Activated CD8-positive, alpha-beta memory T cell treated with anti-CD3 and anti-CD28 coated beads, Interleukin-2, amount 10 ng/mL, durations not matched to agents 7 days and 5 days (primary cell): ENCODE data around the gene LCE7A. TPM values are rescaled to one million over a fixed set of nuclear protein-coding genes. Genes with fewer than 3 reads are reported as not detected.

ENCODE experiments used
- ATAC-seq: fragments of 150-1000 bp; cut with Tn5 transposase; one replicate; pipeline ENCODE4 v1.10.0; 2021; ENCODE audit warnings: moderate library complexity
- CTCF ChIA-PET: fragments of 350-600 bp; sonication (Branson Sonifier 250); formaldehyde crosslinking; loops from one replicate; lab custom pipeline; 2021; ENCODE audit warnings: antibody characterized with exemption; lab: Charles Lee
- DNase-seq: peaks from one replicate; pipeline ENCODE4 v3.0.0-alpha.2; 2020
- H3K27ac Mint-ChIP-seq: one replicate; pipeline ENCODE4 v1.8.0; 2021; ENCODE audit warnings: mild to moderate bottlenecking, mixed read lengths
- H3K27me3 Mint-ChIP-seq: one replicate; pipeline ENCODE4 v1.8.0; 2021; ENCODE audit warnings: mixed read lengths
- H3K36me3 Mint-ChIP-seq: one replicate; pipeline ENCODE4 v1.8.0; 2021; ENCODE audit warnings: mild to moderate bottlenecking, mixed read lengths
- H3K4me1 Mint-ChIP-seq: one replicate; pipeline ENCODE4 v1.8.0; 2021; ENCODE audit warnings: mixed read lengths
- H3K4me3 Mint-ChIP-seq: one replicate; pipeline ENCODE4 v1.8.0; 2021; ENCODE audit warnings: mild to moderate bottlenecking, moderate library complexity, mixed read lengths
- H3K9me3 Mint-ChIP-seq: one replicate; pipeline ENCODE4 v1.8.0; 2022; ENCODE audit warnings: low read depth, mixed read lengths
- total RNA-seq, 2 experiments: library from RNA; stranded (reverse); gene quantifications; one replicate each; pipeline ENCODE4 v1.2.3, GENCODE V29; 2021

Gene LCE7A
- total RNA-seq, 2 experiments from 2014 or later = not detected

DNA sequence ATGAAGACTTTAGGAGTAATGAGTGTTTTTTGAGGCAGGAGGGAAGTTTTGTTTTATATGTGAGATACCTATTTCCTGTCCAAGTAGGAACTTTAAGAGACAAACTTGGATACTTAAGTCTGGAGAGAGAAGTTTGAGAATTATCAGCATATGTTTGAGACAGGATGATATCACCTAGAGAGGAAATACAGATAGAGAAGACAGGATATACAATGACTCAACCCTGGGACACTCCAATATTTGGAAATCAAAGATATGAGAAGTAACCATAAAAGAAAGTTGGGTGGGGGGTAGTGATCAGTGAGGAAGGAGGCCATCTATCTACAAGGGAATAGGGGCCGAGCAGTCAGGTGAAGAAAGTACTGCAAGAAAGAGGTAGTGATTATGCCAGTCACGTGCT is 6.5 kb downstream of the LCE7A start:
- DNase-seq (no peak), ATAC-seq (no peak)
- Mint-ChIP-seq H3K9me3 (no peaks in the 10 kb centered on the region), H3K27ac (no peak overlapping the region), H3K4me1 (no peaks in the 10 kb centered on the region), H3K36me3 (no peaks in the 10 kb centered on the region), H3K27me3 (peaks cover 6% of the 10 kb centered on the region), H3K4me3 (no peak overlapping the region)
- CTCF ChIA-PET = no interaction called here

DNA sequence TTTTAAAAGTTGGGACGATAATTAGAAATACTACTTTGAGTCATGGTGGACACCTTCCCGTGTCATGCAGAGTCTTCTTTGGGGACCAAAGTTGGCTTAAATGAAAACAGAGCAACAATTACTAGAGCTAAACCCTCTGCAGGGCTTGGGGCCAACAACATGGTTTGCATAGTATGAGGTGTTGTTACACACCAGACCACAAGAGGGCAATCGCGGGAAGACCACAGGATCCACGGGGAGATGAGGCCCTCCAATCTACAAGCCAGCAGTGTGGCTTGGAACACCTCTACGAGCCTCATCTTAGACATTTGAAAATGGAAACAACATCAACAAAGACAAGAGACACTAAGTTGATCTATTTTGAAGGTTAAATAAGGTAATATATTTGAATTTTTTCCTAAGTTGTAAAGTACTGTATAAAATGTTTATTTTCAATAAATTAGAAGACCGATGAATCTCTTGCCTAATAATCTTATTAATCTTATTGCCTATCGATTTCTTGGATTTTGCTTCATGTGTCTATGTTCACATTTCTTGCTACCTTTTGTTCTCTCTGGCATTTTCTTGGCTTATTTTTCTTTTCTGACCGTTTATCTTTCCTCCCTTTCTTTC is 10.1 kb downstream of the LCE7A start:
- no peaks in the 10 kb centered on the region for H3K36me3 Mint-ChIP-seq
- H3K9me3 Mint-ChIP-seq = no peaks in the 10 kb centered on the region
- peaks cover 2% of the 10 kb centered on the region for H3K27me3 Mint-ChIP-seq
- CTCF ChIA-PET = interaction anchor here (0.8 to 1.8 kb wide), 6 partner anchors 19 to 352 kb away, joined by 3 to 5 read pairs (median 4); no protein-coding TSS in a partner anchor
- ATAC-seq (peak; percentile 55), DNase-seq (peak; percentile 70)
- no peak overlapping the region for H3K27ac Mint-ChIP-seq
- H3K4me3 Mint-ChIP-seq = no peak overlapping the region
- no peaks in the 10 kb centered on the region for H3K4me1 Mint-ChIP-seq

GRCh38 chr1:152870831-152871730 is 11.3 kb downstream of the LCE7A start:
- no peak for DNase-seq
- Mint-ChIP-seq H3K4me1 (no peaks in the 10 kb centered on the region), H3K27ac (no peak overlapping the region), H3K27me3 (peaks cover 11% of the 10 kb centered on the region), H3K4me3 (no peak overlapping the region), H3K9me3 (no peaks in the 10 kb centered on the region), H3K36me3 (no peaks in the 10 kb centered on the region)
- CTCF ChIA-PET = interaction anchor here (0.8 to 1.8 kb wide), 6 partner anchors 11 to 350 kb away, joined by 3 to 5 read pairs (median 4); partner anchors contain the start of gene LCE7A
- ATAC-seq = no peak

DNA sequence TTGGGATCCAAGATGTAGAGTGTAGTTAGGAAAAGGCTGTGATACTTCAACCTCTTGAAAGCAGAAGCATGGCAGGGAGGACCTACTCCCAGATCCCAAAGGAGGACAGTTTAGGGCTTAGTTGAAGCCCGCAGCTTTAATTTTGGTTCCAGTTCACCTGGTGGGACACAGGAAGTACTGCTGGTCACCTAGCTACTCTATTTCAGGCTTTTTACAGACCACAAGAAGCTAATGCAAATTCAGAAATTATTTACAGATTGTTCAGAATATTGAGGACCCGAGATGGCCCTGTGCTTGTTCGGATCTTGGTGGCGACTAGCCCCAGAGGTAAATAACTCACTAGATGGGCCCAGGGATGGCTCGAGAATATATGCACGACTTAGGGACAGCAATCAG is 11.9 kb downstream of the LCE7A start:
- Mint-ChIP-seq H3K36me3 (no peaks in the 10 kb centered on the region), H3K27me3 (peaks cover 11% of the 10 kb centered on the region), H3K9me3 (no peaks in the 10 kb centered on the region), H3K4me3 (no peak overlapping the region), H3K4me1 (no peaks in the 10 kb centered on the region), H3K27ac (no peak overlapping the region)
- DNase-seq (no peak), ATAC-seq (no peak)
- CTCF ChIA-PET = interaction anchor here (1.6 kb wide), 1 partner anchor 15 kb away, joined by 4 read pairs; no protein-coding TSS in a partner anchor

GRCh38 chr1:152873495-152873894 is 13.7 kb downstream of the LCE7A start:
- H3K27me3 Mint-ChIP-seq = peaks cover 14% of the 10 kb centered on the region

GRCh38 chr1:152876827-152877226 is 17.0 kb downstream of the LCE7A start:
- ATAC-seq (no peak), DNase-seq (no peak)
- Mint-ChIP-seq H3K36me3 (no peaks in the 10 kb centered on the region), H3K27ac (no peak overlapping the region), H3K4me3 (no peak overlapping the region), H3K4me1 (no peaks in the 10 kb centered on the region), H3K27me3 (peaks cover 12% of the 10 kb centered on the region), H3K9me3 (no peaks in the 10 kb centered on the region)
- CTCF ChIA-PET = no interaction called here

More at GRCh38 chr1:152873495-152873894, 13.7 kb downstream of the LCE7A start:
- Mint-ChIP-seq H3K27ac (no peak overlapping the region), H3K4me1 (no peaks in the 10 kb centered on the region), H3K36me3 (no peaks in the 10 kb centered on the region), H3K9me3 (no peaks in the 10 kb centered on the region), H3K4me3 (no peak overlapping the region)
- ATAC-seq = no peak
- CTCF ChIA-PET = no interaction called here
- DNase-seq = no peak

DNA sequence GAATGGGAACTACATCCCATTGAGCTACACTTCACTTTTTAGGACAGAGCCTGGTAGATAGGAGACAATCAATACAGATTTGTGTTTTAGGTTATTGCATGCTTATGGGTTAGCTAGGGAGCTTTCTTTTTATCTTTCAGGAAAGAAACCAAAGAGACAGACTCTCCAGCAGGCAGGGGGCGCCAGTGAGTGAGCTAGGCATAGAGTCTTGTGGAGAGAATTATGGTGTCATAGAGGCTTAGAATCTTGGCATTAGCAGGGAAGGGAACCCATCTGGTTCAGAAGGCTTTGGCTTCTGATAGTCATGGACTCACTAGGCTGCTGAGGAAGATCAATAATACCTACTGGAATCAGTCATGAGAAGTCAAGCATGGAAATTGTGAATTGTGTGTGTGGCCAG is 18.2 kb downstream of the LCE7A start, which contains the start of gene SMCP:
SMCP (plus strand) TSS at position 281 of the 400 bp plus-strand sequence. CDS start 6,101 bp downstream, outside the sequence.
- H3K36me3 Mint-ChIP-seq = no peaks in the 10 kb centered on the region
- DNase-seq (no peak), ATAC-seq (no peak)
- CTCF ChIA-PET = no interaction called here
- H3K4me3 Mint-ChIP-seq = no peak within 1 kb of the TSS
- H3K4me1 Mint-ChIP-seq = no peaks in the 10 kb centered on the region
- peaks cover 12% of the 10 kb centered on the region for H3K27me3 Mint-ChIP-seq
- H3K9me3 Mint-ChIP-seq = no peaks in the 10 kb centered on the region
- H3K27ac Mint-ChIP-seq = no peak within 1 kb of the TSS

DNA sequence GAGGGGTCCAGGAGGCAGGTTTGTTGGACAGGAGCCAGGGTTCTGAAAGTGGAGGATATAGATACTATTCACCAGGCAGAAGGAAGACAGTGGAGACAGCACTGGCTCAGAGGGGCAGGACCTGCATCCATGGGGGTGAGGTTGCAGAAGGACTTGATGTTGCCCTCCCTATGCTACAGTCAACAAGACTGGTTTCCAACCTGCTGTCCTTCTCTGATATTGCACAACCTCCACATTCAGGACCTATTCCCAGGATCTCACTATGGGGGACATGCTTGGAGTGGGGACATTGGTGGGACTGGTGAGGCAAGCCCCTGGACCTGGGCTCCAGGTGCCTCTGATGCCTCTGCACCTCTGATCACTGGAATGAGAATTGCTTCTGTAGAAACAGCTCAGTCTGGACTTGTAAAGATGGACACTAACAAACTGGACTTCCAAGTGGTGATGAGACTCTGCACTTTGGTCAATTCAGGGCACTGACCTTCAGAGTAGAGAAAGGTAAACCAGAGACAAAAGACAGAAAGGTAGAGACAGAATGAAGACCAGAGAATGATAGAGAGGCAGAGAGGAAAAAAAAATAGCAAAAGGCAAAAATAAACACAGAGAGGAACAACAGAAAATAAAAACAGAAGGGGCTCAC is 19.9 kb downstream of the LCE7A start:
- no peak for DNase-seq
- no peaks in the 10 kb centered on the region for H3K9me3 Mint-ChIP-seq
- CTCF ChIA-PET = interaction anchor here (0.5 to 0.6 kb wide), 2 partner anchors 12 to 225 kb away, joined by 3 to 4 read pairs; no protein-coding TSS in a partner anchor
- H3K36me3 Mint-ChIP-seq = no peaks in the 10 kb centered on the region
- ATAC-seq = no peak
- H3K27ac Mint-ChIP-seq = no peak overlapping the region
- H3K27me3 Mint-ChIP-seq = peaks cover 12% of the 10 kb centered on the region
- no peak overlapping the region for H3K4me3 Mint-ChIP-seq
- no peaks in the 10 kb centered on the region for H3K4me1 Mint-ChIP-seq

DNA sequence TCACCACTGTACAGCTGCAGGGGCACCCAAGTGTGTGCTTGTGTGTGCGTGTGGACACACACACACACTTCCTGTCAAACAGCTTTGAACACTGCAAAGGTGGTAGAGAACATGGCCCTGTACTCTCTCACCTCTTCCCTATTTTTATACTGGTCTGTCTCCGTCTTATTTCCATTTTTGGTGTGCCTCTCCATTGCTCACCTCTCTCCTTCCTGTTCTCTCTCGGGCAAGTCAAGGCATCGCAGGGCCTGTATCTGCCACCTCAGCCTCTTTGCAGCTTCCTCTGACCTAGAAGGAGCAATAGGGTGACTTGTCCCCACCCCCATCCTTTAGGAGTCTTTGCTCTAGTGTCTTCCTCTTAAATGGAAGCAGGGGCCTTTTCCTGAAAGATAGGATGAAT is 20.5 kb downstream of the LCE7A start:
- no peak for ATAC-seq
- Mint-ChIP-seq H3K4me3 (no peak overlapping the region), H3K9me3 (no peaks in the 10 kb centered on the region), H3K36me3 (no peaks in the 10 kb centered on the region), H3K4me1 (no peaks in the 10 kb centered on the region), H3K27ac (no peak overlapping the region), H3K27me3 (peaks cover 8% of the 10 kb centered on the region)
- DNase-seq = no peak
- CTCF ChIA-PET = interaction anchor here (0.6 kb wide), 1 partner anchor 11 kb away, joined by 3 read pairs; no protein-coding TSS in a partner anchor

DNA sequence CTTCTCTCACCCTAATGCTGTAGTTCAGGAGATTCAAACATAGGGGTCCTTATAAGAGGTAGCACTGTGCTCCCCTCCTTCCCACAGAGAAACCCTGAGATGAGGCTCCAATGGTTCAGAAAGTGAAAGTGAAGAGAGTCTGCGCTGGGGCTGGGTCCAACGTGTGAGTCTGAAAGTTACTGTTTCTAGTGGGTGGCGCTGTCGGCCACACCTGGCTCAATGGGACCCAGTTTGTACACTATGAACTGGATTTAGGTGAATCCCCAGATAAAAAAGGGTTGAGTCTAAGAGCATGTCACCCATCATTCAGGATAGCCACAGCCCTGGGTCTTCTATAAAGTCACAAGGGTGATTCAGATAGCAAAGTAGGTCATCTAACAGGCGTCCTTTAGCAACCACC is 21.1 kb downstream of the LCE7A start:
- Mint-ChIP-seq H3K36me3 (no peaks in the 10 kb centered on the region), H3K27ac (no peak overlapping the region), H3K4me3 (no peak overlapping the region), H3K27me3 (peaks cover 3% of the 10 kb centered on the region), H3K4me1 (no peaks in the 10 kb centered on the region), H3K9me3 (no peaks in the 10 kb centered on the region)
- CTCF ChIA-PET = no interaction called here
- ATAC-seq = no peak
- DNase-seq = no peak

DNA sequence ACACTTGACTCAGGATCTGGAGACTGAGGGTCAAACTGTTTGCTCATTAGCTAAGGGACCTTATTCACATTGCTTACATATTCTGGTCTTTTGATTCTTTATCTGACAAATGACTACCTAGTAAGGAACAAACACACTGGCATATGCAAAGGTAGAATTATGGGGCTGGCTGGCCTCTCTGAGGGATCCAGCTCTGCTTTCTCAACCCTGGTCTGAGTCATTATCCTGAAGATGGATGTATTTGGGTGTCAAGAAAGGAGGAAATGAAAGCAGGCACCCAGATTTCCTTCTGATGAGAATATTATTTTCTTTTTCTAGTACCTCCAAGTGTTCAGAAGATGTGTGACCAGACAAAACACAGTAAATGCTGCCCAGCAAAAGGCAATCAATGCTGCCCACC is 24.3 kb downstream of the LCE7A start:
- H3K4me1 Mint-ChIP-seq = no peaks in the 10 kb centered on the region
- ATAC-seq (no peak), DNase-seq (no peak)
- H3K27ac Mint-ChIP-seq = no peak overlapping the region
- H3K36me3 Mint-ChIP-seq = no peaks in the 10 kb centered on the region
- H3K9me3 Mint-ChIP-seq = no peaks in the 10 kb centered on the region
- H3K4me3 Mint-ChIP-seq = no peak overlapping the region
- H3K27me3 Mint-ChIP-seq = peaks cover 8% of the 10 kb centered on the region
- CTCF ChIA-PET = no interaction called here

GRCh38 chr1:152884506-152884905 is 24.7 kb downstream of the LCE7A start:
- H3K4me3 Mint-ChIP-seq = no peak overlapping the region
- H3K27ac Mint-ChIP-seq = no peak overlapping the region
- DNase-seq = no peak
- no peaks in the 10 kb centered on the region for H3K9me3 Mint-ChIP-seq
- peaks cover 9% of the 10 kb centered on the region for H3K27me3 Mint-ChIP-seq
- ATAC-seq = no peak
- no peaks in the 10 kb centered on the region for H3K36me3 Mint-ChIP-seq
- CTCF ChIA-PET = no interaction called here
- no peaks in the 10 kb centered on the region for H3K4me1 Mint-ChIP-seq

DNA sequence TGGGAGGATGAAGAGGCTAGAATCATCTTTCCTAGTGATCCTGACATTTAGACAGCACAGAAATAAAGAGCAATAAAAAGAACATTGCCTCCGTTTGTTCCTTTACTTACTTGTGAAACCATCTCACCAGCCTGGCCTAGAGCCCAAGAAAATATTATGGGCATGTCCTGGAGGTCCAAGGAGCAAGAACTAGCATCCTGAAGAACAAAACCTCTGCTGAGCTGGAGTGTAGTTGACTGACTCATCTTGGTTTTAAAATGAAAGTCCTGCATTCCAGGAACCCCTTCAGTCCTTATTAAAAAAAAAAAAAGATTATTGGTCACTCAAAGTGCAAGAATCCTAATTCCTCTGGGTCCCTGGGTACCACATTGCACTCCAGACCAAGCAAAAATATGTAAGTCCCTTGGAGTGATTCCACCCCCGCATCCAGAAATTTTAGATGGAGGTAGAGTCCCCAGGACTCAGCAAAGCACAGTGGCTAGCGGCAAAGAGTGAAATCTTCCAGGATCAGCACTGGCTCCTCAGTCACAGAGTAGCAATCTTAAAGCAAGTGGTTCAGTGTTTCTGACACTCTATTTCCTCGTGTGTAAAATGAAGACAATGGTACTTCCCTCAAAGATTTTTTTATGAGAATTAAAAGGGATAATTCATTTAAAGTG is 25.3 kb downstream of the LCE7A start:
- ATAC-seq (no peak), DNase-seq (no peak)
- Mint-ChIP-seq H3K36me3 (no peaks in the 10 kb centered on the region), H3K4me3 (no peak overlapping the region), H3K9me3 (no peaks in the 10 kb centered on the region), H3K4me1 (no peaks in the 10 kb centered on the region), H3K27me3 (peaks cover 14% of the 10 kb centered on the region), H3K27ac (no peak overlapping the region)
- CTCF ChIA-PET = no interaction called here
